ENCODE results near the gene JUP.

DNA sequence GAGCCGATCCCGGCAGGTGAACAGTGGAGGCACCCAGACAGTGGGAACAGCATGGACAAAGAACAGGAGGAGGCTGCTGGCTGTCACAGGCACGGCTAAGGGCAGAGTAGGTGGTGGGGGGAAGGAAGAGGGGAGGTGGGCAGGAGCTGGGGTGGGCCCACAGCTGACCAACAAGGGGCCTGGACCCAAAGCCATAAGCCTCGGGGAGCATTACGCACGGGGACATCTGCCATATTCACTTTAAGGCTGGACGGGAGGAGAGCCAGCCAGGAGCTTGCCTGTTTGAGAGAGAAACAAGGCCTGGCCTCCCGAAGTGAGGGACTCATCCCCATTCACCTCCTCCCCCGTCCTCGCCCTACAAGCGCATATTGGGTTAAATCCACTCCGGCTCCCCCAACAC is 32.4 kb downstream of the JUP start:
- TF ChIP-seq ESRRG (CRISPR knock-in tag; IDR thresholded peaks at IDR 0.05): no peak
- TF ChIP-seq, protein P1, sequence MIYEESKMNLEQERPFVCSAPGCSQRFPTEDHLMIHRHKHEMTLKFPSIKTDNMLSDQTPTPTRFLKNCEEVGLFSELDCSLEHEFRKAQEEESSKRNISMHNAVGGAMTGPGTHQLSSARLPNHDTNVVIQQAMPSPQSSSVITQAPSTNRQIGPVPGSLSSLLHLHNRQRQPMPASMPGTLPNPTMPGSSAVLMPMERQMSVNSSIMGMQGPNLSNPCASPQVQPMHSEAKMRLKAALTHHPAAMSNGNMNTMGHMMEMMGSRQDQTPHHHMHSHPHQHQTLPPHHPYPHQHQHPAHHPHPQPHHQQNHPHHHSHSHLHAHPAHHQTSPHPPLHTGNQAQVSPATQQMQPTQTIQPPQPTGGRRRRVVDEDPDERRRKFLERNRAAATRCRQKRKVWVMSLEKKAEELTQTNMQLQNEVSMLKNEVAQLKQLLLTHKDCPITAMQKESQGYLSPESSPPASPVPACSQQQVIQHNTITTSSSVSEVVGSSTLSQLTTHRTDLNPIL (CRISPR knock-in tag; IDR thresholded peaks at IDR 0.05; ENCODE audit: low read depth): no peak
